ENCODE measurements around the gene GOLGA2.
A peak's percentile ranks its signal among the peaks of the same experiment; 100 is the strongest.

Gene GOLGA2

GRCh38 chr9:128257086-128257825, 18.6 kb downstream of the GOLGA2 start:
- DNase-seq, result no peak

GRCh38 chr9:128254855-128255759, 20.7 kb downstream of the GOLGA2 start:
- peak; percentile 80 for DNase-seq

- DNase-seq, result no peak
Measured at GRCh38 chr9:128254362-128254761, 21.4 kb downstream of the GOLGA2 start.

- DNase-seq, result no peak
Measured at GRCh38 chr9:128253991-128254346, 21.8 kb downstream of the GOLGA2 start.

GRCh38 chr9:128253140-128253990, 22.4 kb downstream of the GOLGA2 start:
- DNase-seq, result no peak

- no peak for DNase-seq
Measured at GRCh38 chr9:128252317-128253139, 23.3 kb downstream of the GOLGA2 start.

- DNase-seq, result no peak
Measured at GRCh38 chr9:128251732-128252100, 24.1 kb downstream of the GOLGA2 start.

GRCh38 chr9:128250839-128251731, 24.7 kb downstream of the GOLGA2 start:
- DNase-seq, result no peak

GRCh38 chr9:128249908-128250838, 25.6 kb downstream of the GOLGA2 start:
- peak; percentile 100 for DNase-seq

- no peak for DNase-seq
Measured at GRCh38 chr9:128249558-128249907, 26.3 kb downstream of the GOLGA2 start.

- no peak for DNase-seq
Measured at GRCh38 chr9:128247226-128247803, 28.5 kb downstream of the GOLGA2 start.

GRCh38 chr9:128246471-128246870, 29.3 kb downstream of the GOLGA2 start:
- DNase-seq, result no peak

GRCh38 chr9:128245421-128246151, 30.2 kb downstream of the GOLGA2 start:
- no peak for DNase-seq

GRCh38 chr9:128244837-128245231, 31.0 kb downstream of the GOLGA2 start:
- no peak for DNase-seq

- no peak for DNase-seq
Measured at GRCh38 chr9:128244091-128244836, 31.5 kb downstream of the GOLGA2 start.

- no peak for DNase-seq
Measured at GRCh38 chr9:128243215-128244018, 32.4 kb downstream of the GOLGA2 start.

GRCh38 chr9:128242828-128243214, 33.0 kb downstream of the GOLGA2 start:
- DNase-seq, result no peak
